GM10248 (cell line): Measurements from ENCODE around the gene LRRC8B.

Experiments used
- CTCF ChIA-PET: fragments of 300-600 bp; sonication (Branson Sonifier 250); formaldehyde crosslinking; extraction: SDS; loops from one replicate; lab custom pipeline; 2021; ENCODE audit warnings: antibody characterized with exemption; lab: Yijun Ruan, JAX
- POLR2A ChIA-PET: fragments of 350-650 bp; sonication (Branson Sonifier 250); formaldehyde crosslinking; extraction: SDS; loops from one replicate; lab custom pipeline; 2020; ENCODE audit warnings: antibody characterized with exemption; lab: Yijun Ruan, JAX
- DNase-seq: peaks from one replicate; pipeline ENCODE4 v3.0.0; 2012; ENCODE audit errors: extremely low spot score
- TF ChIP-seq, protein P1 (sequence below): IDR thresholded peaks from 2 replicates; pipeline ENCODE4 v1.5.1; 2012; ENCODE audit warnings: mild to moderate bottlenecking, low read depth; ENCODE audit errors: extremely low read depth, missing control alignments, control extremely low read depth

Gene LRRC8B

GRCh38 chr1:89606227-89606980 is 81.8 kb downstream of the LRRC8B start:
- no peak for DNase-seq
- TF ChIP-seq, protein P1, sequence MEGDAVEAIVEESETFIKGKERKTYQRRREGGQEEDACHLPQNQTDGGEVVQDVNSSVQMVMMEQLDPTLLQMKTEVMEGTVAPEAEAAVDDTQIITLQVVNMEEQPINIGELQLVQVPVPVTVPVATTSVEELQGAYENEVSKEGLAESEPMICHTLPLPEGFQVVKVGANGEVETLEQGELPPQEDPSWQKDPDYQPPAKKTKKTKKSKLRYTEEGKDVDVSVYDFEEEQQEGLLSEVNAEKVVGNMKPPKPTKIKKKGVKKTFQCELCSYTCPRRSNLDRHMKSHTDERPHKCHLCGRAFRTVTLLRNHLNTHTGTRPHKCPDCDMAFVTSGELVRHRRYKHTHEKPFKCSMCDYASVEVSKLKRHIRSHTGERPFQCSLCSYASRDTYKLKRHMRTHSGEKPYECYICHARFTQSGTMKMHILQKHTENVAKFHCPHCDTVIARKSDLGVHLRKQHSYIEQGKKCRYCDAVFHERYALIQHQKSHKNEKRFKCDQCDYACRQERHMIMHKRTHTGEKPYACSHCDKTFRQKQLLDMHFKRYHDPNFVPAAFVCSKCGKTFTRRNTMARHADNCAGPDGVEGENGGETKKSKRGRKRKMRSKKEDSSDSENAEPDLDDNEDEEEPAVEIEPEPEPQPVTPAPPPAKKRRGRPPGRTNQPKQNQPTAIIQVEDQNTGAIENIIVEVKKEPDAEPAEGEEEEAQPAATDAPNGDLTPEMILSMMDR: no peak
- ChIA-PET POLR2A (no interaction called here), CTCF (interaction anchor here (0.8 to 8.1 kb wide), 6 partner anchors 8 to 157 kb away, joined by 3 to 52 read pairs (median 3); no protein-coding TSS in a partner anchor)

GRCh38 chr1:89607156-89607555 is 82.5 kb downstream of the LRRC8B start:
- no peak for DNase-seq
- ChIA-PET CTCF (interaction anchor here (0.9 to 8.1 kb wide), 3 partner anchors 10 to 156 kb away, joined by 3 to 52 read pairs (median 30); no protein-coding TSS in a partner anchor), POLR2A (interaction anchor here (0.7 kb wide), 1 partner anchor 238 kb away, joined by 3 read pairs; no protein-coding TSS in a partner anchor)
- TF ChIP-seq, protein P1: no peak

DNA sequence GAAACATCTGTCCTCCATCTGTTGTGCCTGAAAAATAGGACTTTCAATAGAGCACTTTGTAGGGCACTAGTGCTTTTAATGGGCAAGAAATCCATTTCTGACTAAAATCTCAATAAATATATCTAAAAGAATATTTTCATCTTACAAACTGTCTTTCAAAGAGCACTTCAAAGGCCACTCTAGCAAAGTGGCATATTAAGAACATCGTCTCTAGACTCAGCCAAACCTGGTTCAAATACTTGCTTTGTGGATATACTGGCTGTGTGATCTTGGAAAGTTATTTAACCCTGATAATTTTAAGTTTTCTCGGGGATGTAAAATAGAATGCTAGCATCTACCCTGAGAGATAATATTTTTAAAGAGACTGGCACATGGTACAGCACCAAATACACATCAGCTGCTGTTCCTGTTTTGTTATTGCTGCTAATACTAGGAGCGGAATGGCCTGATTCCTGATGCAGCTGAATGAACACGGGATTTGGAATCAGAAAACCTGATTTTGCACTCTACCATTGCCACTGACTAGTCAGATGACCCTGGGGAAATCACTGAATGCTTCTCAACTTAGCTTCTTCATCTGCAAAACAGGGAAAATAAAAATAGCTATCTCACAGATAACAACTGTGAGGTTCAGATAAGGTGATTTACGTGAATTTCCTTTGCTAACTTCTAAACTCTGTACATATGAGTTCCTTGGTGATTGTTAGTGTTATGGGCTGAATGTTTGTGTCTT is 83.1 kb downstream of the LRRC8B start:
- no peak for DNase-seq
- ChIA-PET POLR2A (interaction anchor here (0.7 kb wide), 1 partner anchor 238 kb away, joined by 3 read pairs; no protein-coding TSS in a partner anchor), CTCF (interaction anchor here (5.0 to 8.1 kb wide), 2 partner anchors 11 to 155 kb away, joined by 30 to 52 read pairs; no protein-coding TSS in a partner anchor)
- TF ChIP-seq, protein P1: no peak

- ChIA-PET POLR2A (interaction anchor here (0.6 kb wide), 1 partner anchor 19 kb away, joined by 3 read pairs; no protein-coding TSS in a partner anchor), CTCF (interaction anchor here (0.9 to 8.1 kb wide), 4 partner anchors 12 to 155 kb away, joined by 3 to 52 read pairs (median 16); no protein-coding TSS in a partner anchor)
- TF ChIP-seq, protein P1: no peak
- DNase-seq: no peak
Observed at GRCh38 chr1:89608319-89608983, 83.8 kb downstream of the LRRC8B start.

DNA sequence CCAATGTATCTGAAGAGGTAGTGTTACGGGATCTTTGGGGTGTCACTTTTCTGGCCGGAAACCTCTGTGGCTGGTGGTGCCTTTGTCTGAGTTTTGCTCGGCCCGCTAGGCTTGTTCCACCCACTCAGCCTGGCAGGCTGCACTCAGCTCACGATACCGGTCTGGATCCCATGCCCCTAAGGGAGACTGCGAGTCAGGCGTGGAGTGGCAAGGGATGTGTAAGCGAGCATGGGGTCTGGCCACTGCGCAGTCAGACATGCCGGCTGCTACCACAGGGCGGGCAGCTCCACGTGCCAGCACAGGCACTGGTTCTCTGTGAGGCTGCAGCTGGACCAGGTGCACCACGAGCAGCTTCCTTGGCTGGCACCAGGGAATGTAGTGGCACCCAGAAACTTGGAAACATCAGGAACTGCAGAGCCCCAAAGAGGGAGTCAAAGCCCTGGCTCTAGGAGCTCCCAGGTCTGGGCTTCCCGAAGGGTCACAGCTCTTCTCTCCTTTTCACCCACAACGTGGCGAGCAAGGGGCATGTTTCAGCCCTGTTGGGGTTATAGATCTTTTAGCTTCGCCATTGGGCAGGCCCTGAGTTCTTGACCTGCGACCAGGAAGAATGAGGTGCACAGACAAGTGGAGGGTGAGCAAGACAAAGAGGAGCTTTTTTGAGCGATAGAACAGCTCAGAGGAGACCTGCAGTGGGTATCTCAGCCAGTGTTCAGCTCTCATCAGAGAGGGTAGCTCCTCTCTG is 84.5 kb downstream of the LRRC8B start:
- ChIA-PET POLR2A (interaction anchor here (0.6 kb wide), 1 partner anchor 19 kb away, joined by 3 read pairs; no protein-coding TSS in a partner anchor), CTCF (interaction anchor here (0.9 to 8.1 kb wide), 4 partner anchors 12 to 154 kb away, joined by 3 to 52 read pairs (median 16); no protein-coding TSS in a partner anchor)
- DNase-seq: no peak
- TF ChIP-seq, protein P1: no peak
